Neural cell (in vitro differentiated cells): ENCODE results near the gene VPS54. TPM values are rescaled to one million over a fixed set of nuclear protein-coding genes. Genes with fewer than 3 reads are reported as not detected.
"Not testable (repeated sequence)": the region's sequence is repeated elsewhere in the genome, so short reads cannot be mapped to it uniquely, and the experiment has no call there.

Source experiments
- H2AFZ ChIP-seq: fragments of 200-600, 300-800 bp; sonication (generic), shearing (Covaris generic); 2 replicates; pipeline ENCODE4 v1.6.0; 2014; ENCODE audit warnings: low read depth, mild to moderate bottlenecking, antibody characterized with exemption, low read length, moderate library complexity
- H3F3A ChIP-seq: fragments of 200-600 bp; shearing (Covaris generic); 2 replicates; pipeline ENCODE4 v1.6.1; 2016; ENCODE audit warnings: mild to moderate bottlenecking, moderate library complexity, mixed read lengths, antibody characterized with exemption, low read length; ENCODE audit not compliant: insufficient read depth, poor library complexity, severe bottlenecking
- H3K27ac ChIP-seq: fragments of 200-600, 300-800 bp; sonication (generic), shearing (Covaris generic); 2 replicates; pipeline ENCODE4 v1.5.1; 2014; ENCODE audit warnings: mild to moderate bottlenecking, low read length, moderate library complexity
- H3K27me3 ChIP-seq: fragments of 300-800, 200-600 bp; sonication (generic), shearing (Covaris generic); 2 replicates; pipeline ENCODE4 v1.6.0; 2014; ENCODE audit warnings: mild to moderate bottlenecking, low read depth, low read length, moderate library complexity; ENCODE audit not compliant: insufficient read depth
- H3K36me3 ChIP-seq: fragments of 300-800, 200-600 bp; sonication (generic), shearing (Covaris generic); 2 replicates; pipeline ENCODE4 v1.5.1; 2014; ENCODE audit warnings: mild to moderate bottlenecking, antibody characterized with exemption, low read length, moderate library complexity; ENCODE audit not compliant: insufficient read depth
- H3K4me2 ChIP-seq: fragments of 300-800, 200-600 bp; sonication (generic), shearing (Covaris generic); 2 replicates; pipeline ENCODE4 v1.6.0; 2014; ENCODE audit warnings: mild to moderate bottlenecking, low read length
- H3K4me3 ChIP-seq: fragments of 300-800, 200-600 bp; sonication (generic), shearing (Covaris generic); 2 replicates; pipeline ENCODE4 v1.5.1; 2014; ENCODE audit warnings: mild to moderate bottlenecking, low read length, moderate library complexity
- H3K79me2 ChIP-seq: fragments of 200-600 bp; shearing (Covaris generic); replicated peaks from 2 replicates; pipeline ENCODE4 v1.6.0; 2014; ENCODE audit warnings: mild to moderate bottlenecking, low read length, moderate library complexity; ENCODE audit not compliant: insufficient read depth
- H3K9ac ChIP-seq: fragments of 300-800, 200-600 bp; sonication (generic), shearing (Covaris generic); 2 replicates; pipeline ENCODE4 v1.6.1; 2016; ENCODE audit warnings: mild to moderate bottlenecking, low read length, mixed read lengths
- H3K9me2 ChIP-seq: fragments of 200-600 bp; shearing (Covaris generic); 2 replicates; pipeline ENCODE4 v1.6.1; 2016; ENCODE audit warnings: mild to moderate bottlenecking, low read length, mixed read lengths; ENCODE audit not compliant: insufficient read depth
- H3K9me3 ChIP-seq: fragments of 200-600, 300-800 bp; sonication (generic), shearing (Covaris generic); 2 replicates; pipeline ENCODE4 v1.6.1; 2016; ENCODE audit warnings: mild to moderate bottlenecking, mixed run types, low read length, moderate library complexity, mixed read lengths
- H4K20me1 ChIP-seq: fragments of 200-600 bp; shearing (Covaris generic); 2 replicates; pipeline ENCODE4 v1.6.1; 2016; ENCODE audit warnings: mild to moderate bottlenecking, mixed run types; ENCODE audit not compliant: insufficient read depth
- CTCF ChIP-seq: fragments of 450-650 bp; IDR thresholded peaks from 2 replicates; pipeline ENCODE4 v1.5.1; 2014; ENCODE audit warnings: antibody characterized with exemption, mild to moderate bottlenecking, moderate library complexity; ENCODE audit not compliant: poor library complexity, severe bottlenecking
- EP300 ChIP-seq: fragments of 450-650 bp; conservative IDR thresholded peaks from 2 replicates; pipeline ENCODE4 v1.6.1; 2014; ENCODE audit warnings: antibody characterized with exemption, mild to moderate bottlenecking, moderate library complexity; ENCODE audit not compliant: poor library complexity, severe bottlenecking
- EZH2 ChIP-seq: fragments of 200-600, 300-800 bp; shearing (Covaris generic), sonication (generic); IDR thresholded peaks from 2 replicates; pipeline ENCODE4 v1.6.1; 2014; ENCODE audit warnings: antibody characterized with exemption, low read length, borderline replicate concordance, mild to moderate bottlenecking; ENCODE audit not compliant: insufficient read depth, poor library complexity, severe bottlenecking
- MXI1 ChIP-seq: fragments of 450-650 bp; conservative IDR thresholded peaks from 2 replicates; pipeline ENCODE4 v1.6.1; 2014; ENCODE audit warnings: antibody characterized with exemption, mild to moderate bottlenecking; ENCODE audit not compliant: poor library complexity, severe bottlenecking
- POLR2AphosphoS5 ChIP-seq: IDR thresholded peaks from 2 replicates; pipeline ENCODE4 v1.6.1; 2012
- RAD21 ChIP-seq: fragments of 450-650 bp; conservative IDR thresholded peaks from 2 replicates; pipeline ENCODE4 v1.6.1; 2014; ENCODE audit warnings: antibody characterized with exemption, mild to moderate bottlenecking, moderate library complexity
- REST ChIP-seq: IDR thresholded peaks from 2 replicates; pipeline ENCODE4 v1.6.1; 2012; ENCODE audit warnings: borderline replicate concordance
- SMC3 ChIP-seq: fragments of 450-650 bp; conservative IDR thresholded peaks from 2 replicates; pipeline ENCODE4 v1.6.1; 2014; ENCODE audit warnings: antibody characterized with exemption, mild to moderate bottlenecking, moderate library complexity; ENCODE audit not compliant: poor library complexity
- TAF1 ChIP-seq: IDR thresholded peaks from 2 replicates; pipeline ENCODE4 v1.6.1; 2012; ENCODE audit warnings: low read depth
- polyA plus RNA-seq: library from polyadenylated mRNA; depleted of rRNA; stranded (reverse); fragments of >200 nt; gene quantifications from 2 replicates; pipeline ENCODE4 v1.2.3, GENCODE V29; 2014

Gene VPS54
- polyA plus RNA-seq, 1 donor from 2014 or later: 34.2 TPM

GRCh38 chr2:63994329-63995070 is 24.7 kb downstream of the VPS54 start:
- not testable (repeated sequence) for H3K9me2 ChIP-seq, H3K4me2 ChIP-seq, H2AFZ ChIP-seq, H3K27ac ChIP-seq, H3F3A ChIP-seq, H3K27me3 ChIP-seq, H3K79me2 ChIP-seq, H3K4me3 ChIP-seq, H3K9ac ChIP-seq, H4K20me1 ChIP-seq, H3K9me3 ChIP-seq, H3K36me3 ChIP-seq

- TF ChIP-seq SMC3 (no peak), TAF1 (no peak), REST (no peak), EZH2 (no peak), MXI1 (no peak), EP300 (no peak), POLR2AphosphoS5 (no peak), RAD21 (no peak), CTCF (no peak)
- Histone ChIP-seq H3K79me2 (no peaks in the 10 kb centered on the region), H3K27ac (no peak overlapping the region), H3K9me2 (no peaks in the 10 kb centered on the region), H3K4me2 (no peak overlapping the region), H4K20me1 (no peaks in the 10 kb centered on the region), H2AFZ (no peak overlapping the region), H3K4me3 (no peak overlapping the region), H3K27me3 (no peaks in the 10 kb centered on the region), H3K36me3 (no peaks in the 10 kb centered on the region), H3K9me3 (no peaks in the 10 kb centered on the region), H3K9ac (no peak overlapping the region), H3F3A (no peaks in the 10 kb centered on the region)
These were observed 25.4 kb downstream of the VPS54 start for GRCh38 chr2:63993871-63994270.

GRCh38 chr2:63993130-63993584 is 26.1 kb downstream of the VPS54 start:
- not testable (repeated sequence) for H3K9ac ChIP-seq, H2AFZ ChIP-seq, H3K79me2 ChIP-seq, H3K4me2 ChIP-seq, H3K9me3 ChIP-seq, H3K36me3 ChIP-seq, H3K9me2 ChIP-seq, H3F3A ChIP-seq, H3K27me3 ChIP-seq, H3K4me3 ChIP-seq, H4K20me1 ChIP-seq, H3K27ac ChIP-seq
